Keratinocyte (primary cell): ENCODE results near the gene GANAB. TPM values are rescaled to one million over a fixed set of nuclear protein-coding genes. Genes with fewer than 3 reads are reported as not detected.
A peak's percentile ranks its signal among the peaks of the same experiment; 100 is the strongest.

Source experiments
- DNase-seq: peaks from one replicate; pipeline ENCODE4 v3.0.0-alpha.2; 2011; ENCODE audit warnings: low read depth, missing footprints, low spot score
- FAIRE-seq: peaks from 2 replicates; lab custom pipeline; 2011; peaks lifted over from hg19 to GRCh38; lab: Jason Lieb, UNC
- H2AFZ ChIP-seq: 2 replicates; pipeline ENCODE4 v1.6.0; 2012; ENCODE audit warnings: low read length, control low read depth, inconsistent platforms; ENCODE audit not compliant: control insufficient read depth
- H3K27ac ChIP-seq: 2 replicates; pipeline ENCODE4 v1.5.1; 2011; ENCODE audit warnings: low read length; ENCODE audit not compliant: control insufficient read depth, insufficient read depth
- H3K27me3 ChIP-seq: 3 replicates; pipeline ENCODE4 v1.6.0; 2011; ENCODE audit warnings: low read length; ENCODE audit not compliant: control insufficient read depth, insufficient read depth; ENCODE audit errors: extremely low read depth
- H3K36me3 ChIP-seq, 2 experiments: 2 replicates in 1 of 2; 3 replicates in 1 of 2; pipeline ENCODE4 v1.5.1; 2011; ENCODE audit warnings: low read length in 2 of 2, mild to moderate bottlenecking in 1 of 2; ENCODE audit not compliant: control insufficient read depth in 2 of 2, insufficient read depth in 2 of 2; ENCODE audit errors: extremely low read depth in 1 of 2
- H3K4me1 ChIP-seq: 3 replicates; pipeline ENCODE4 v1.5.1; 2011; ENCODE audit warnings: low read length; ENCODE audit not compliant: control insufficient read depth, insufficient read depth; ENCODE audit errors: extremely low read depth
- H3K4me2 ChIP-seq: 3 replicates; pipeline ENCODE4 v1.6.0; 2011; ENCODE audit warnings: low read depth, low read length; ENCODE audit not compliant: control insufficient read depth, insufficient read depth; ENCODE audit errors: extremely low read depth
- H3K4me3 ChIP-seq, 3 experiments: fragments of 200-600 bp in 1 of 3; sonication (generic) in 1 of 3; 2 replicates in 2 of 3; 3 replicates in 1 of 3; pipeline ENCODE4 v1.5.1; 2011 to 2016; ENCODE audit warnings: low read length in 3 of 3, mild to moderate bottlenecking in 3 of 3, control low read depth in 2 of 3, inconsistent platforms in 1 of 3, low read depth in 1 of 3, mixed read lengths in 1 of 3, mixed run types in 1 of 3, moderate library complexity in 1 of 3; ENCODE audit not compliant: control insufficient read depth in 2 of 3, insufficient read depth in 2 of 3; ENCODE audit errors: extremely low read depth in 1 of 3
- H3K79me2 ChIP-seq: 2 replicates; pipeline ENCODE4 v1.6.0; 2012; ENCODE audit warnings: low read length; ENCODE audit not compliant: control insufficient read depth, insufficient read depth
- H3K9ac ChIP-seq: 3 replicates; pipeline ENCODE4 v1.6.0; 2011; ENCODE audit warnings: low read length; ENCODE audit not compliant: control insufficient read depth, insufficient read depth; ENCODE audit errors: extremely low read depth
- H3K9me1 ChIP-seq: 3 replicates; pipeline ENCODE4 v1.6.0; 2011; ENCODE audit warnings: low read length; ENCODE audit not compliant: control insufficient read depth, insufficient read depth; ENCODE audit errors: extremely low read depth
- H3K9me3 ChIP-seq: 2 replicates; pipeline ENCODE4 v1.5.1; 2012; ENCODE audit warnings: low read depth, low read length; ENCODE audit not compliant: control insufficient read depth
- H4K20me1 ChIP-seq: 3 replicates; pipeline ENCODE4 v1.6.0; 2011; ENCODE audit warnings: low read length; ENCODE audit not compliant: control insufficient read depth, insufficient read depth; ENCODE audit errors: extremely low read depth
- EZH2 ChIP-seq: IDR thresholded peaks from one replicate; pipeline ENCODE4 v1.6.1; 2012; ENCODE audit warnings: inconsistent platforms, mild to moderate bottlenecking, low read length, moderate library complexity
- dilution Hi-C: fragments of 300-500 bp; cut with MboI; formaldehyde crosslinking; loops from one replicate; pipeline ENCODE4 v1.7.0; 2020; ENCODE audit warnings: low sequenced_read_pairs; ENCODE audit not compliant: extremely low pct_ligation_motif_present
- polyA plus RNA-seq, 5 experiments: library from polyadenylated mRNA; depleted of rRNA in 3 of 5; stranded (reverse) in 3 of 5; stranded (forward) in 1 of 5; unstranded in 1 of 5; fragments of >200 nt; gene quantifications; 1 replicate in 1 of 5; 2 replicates in 3 of 5; 3 replicates in 1 of 5; pipeline versions ENCODE4 v1.2.1 to v1.2.3, GENCODE V29; 2011 to 2012; ENCODE audit warnings: missing spikeins in 2 of 5, low read depth in 1 of 5, low replicate concordance in 1 of 5
- TF ChIP-seq, protein P1 (sequence below), 3 experiments: IDR thresholded peaks in 1 of 3; conservative IDR thresholded peaks in 1 of 3; optimal IDR thresholded peaks in 1 of 3; 2 replicates in 2 of 3; 3 replicates in 1 of 3; pipeline versions ENCODE3 to v1.5.1; 2011; ENCODE audit warnings: low read length in 3 of 3, mild to moderate bottlenecking in 3 of 3, moderate library complexity in 2 of 3, control low read depth in 1 of 3, inconsistent platforms in 1 of 3; ENCODE audit not compliant: insufficient read depth in 2 of 3; ENCODE audit errors: extremely low read depth in 1 of 3

GANAB gene
- polyA plus RNA-seq, 1 donor (not counting 4 experiments of a cell fraction or from before 2014, with no cell fraction given): 153 TPM

DNA sequence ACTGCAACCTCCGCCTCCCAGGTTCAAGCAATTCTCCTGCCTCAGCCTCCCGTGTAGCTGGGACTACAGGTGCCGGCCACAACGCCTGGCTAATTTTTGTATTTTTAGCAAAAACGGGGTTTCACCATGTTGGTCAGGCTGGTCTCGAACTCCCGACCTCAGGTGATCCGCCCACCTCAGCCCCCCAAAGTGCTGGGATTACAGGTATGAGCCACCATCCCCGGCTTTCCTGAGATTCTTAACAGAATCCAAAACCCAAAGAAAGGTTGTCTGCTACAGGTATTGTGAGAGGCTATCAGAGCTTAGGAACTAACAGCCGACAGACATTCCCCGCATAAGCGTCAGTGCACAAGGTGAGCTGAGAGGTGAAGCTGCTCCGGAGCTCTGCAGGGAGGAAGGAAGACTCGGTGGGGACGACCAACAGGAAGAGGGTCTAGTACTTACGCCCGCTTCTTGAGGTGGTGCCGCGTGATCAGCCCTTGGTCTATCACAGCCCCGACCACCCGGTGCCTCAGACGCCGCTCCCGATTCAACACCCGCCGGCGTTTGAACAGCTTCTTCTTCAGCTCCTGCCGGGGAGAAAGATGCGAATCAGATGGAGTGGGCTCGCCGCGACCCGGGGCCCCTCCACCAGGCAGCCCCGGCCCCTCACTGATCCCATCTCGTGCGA lies 18.1 kb upstream of the GANAB start:
- H2AFZ ChIP-seq: peak overlapping the region; percentile 66
- no peaks in the 10 kb centered on the region for H3K27me3 ChIP-seq
- peaks cover 4% of the 10 kb centered on the region for H4K20me1 ChIP-seq
- H3K79me2 ChIP-seq: peaks cover 39% of the 10 kb centered on the region
- dilution Hi-C loops: no loop called here
- H3K4me1 ChIP-seq: peaks cover 18% of the 10 kb centered on the region
- H3K9me1 ChIP-seq: no peaks in the 10 kb centered on the region
- peak overlapping the region; percentile 93 to 97 (median 95) for H3K4me3 ChIP-seq
- H3K36me3 ChIP-seq: peaks cover 22 to 32% of the 10 kb centered on the region in 2 experiments
- H3K27ac ChIP-seq: peak overlapping the region; percentile 86
- H3K9me3 ChIP-seq: no peaks in the 10 kb centered on the region
- peak overlapping the region; percentile 95 for H3K9ac ChIP-seq
- FAIRE-seq: no peak
- DNase-seq: no peak
- TF ChIP-seq, protein P1, sequence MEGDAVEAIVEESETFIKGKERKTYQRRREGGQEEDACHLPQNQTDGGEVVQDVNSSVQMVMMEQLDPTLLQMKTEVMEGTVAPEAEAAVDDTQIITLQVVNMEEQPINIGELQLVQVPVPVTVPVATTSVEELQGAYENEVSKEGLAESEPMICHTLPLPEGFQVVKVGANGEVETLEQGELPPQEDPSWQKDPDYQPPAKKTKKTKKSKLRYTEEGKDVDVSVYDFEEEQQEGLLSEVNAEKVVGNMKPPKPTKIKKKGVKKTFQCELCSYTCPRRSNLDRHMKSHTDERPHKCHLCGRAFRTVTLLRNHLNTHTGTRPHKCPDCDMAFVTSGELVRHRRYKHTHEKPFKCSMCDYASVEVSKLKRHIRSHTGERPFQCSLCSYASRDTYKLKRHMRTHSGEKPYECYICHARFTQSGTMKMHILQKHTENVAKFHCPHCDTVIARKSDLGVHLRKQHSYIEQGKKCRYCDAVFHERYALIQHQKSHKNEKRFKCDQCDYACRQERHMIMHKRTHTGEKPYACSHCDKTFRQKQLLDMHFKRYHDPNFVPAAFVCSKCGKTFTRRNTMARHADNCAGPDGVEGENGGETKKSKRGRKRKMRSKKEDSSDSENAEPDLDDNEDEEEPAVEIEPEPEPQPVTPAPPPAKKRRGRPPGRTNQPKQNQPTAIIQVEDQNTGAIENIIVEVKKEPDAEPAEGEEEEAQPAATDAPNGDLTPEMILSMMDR (optimal IDR thresholded peaks at IDR 0.05 in 1 of 3, IDR thresholded peaks at IDR 0.05 in 1 of 3, conservative IDR thresholded peaks at IDR 0.05 in 1 of 3; ENCODE audit: extremely low read depth in 1 of 3, insufficient read depth in 2 of 3, low read length in 3 of 3): no peak
- TF ChIP-seq EZH2: no peak
- peak overlapping the region; percentile 76 for H3K4me2 ChIP-seq

DNA sequence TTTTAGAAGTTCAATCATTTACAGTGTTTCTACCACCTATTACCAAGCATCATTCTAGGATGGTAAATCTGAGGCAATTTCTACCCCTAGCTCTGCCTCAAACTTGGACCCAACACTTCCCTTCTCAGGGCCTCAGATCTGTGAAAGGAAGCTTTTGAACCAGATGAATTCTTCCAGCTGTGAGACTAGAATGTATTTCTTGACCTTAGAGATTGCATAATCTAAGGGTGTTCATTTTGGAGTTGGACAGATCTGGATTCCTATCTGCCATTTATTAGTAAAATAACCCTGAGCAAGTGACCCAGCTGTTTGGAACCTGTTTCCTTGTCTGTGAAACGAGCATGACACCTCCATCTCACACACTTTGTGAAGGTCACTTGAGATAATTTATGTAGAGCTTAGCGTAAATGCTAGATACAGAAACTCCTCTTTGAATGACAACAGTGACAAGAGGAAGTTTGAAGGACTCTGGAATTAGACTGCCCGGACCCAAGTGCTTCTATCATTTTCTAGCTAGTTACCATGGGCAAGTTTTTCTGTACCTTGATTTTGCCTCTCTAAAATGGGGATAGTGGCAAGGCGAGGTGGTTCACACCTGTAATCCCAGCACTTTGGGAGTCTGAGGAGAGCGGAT lies 10.5 kb upstream of the GANAB start:
- FAIRE-seq (no peak), DNase-seq (no peak)
- H3K79me2 ChIP-seq: peaks cover 12% of the 10 kb centered on the region
- dilution Hi-C loops: no loop called here
- no peak overlapping the region for H3K4me3 ChIP-seq
- H3K9ac ChIP-seq: no peak overlapping the region
- no peaks in the 10 kb centered on the region for H3K36me3 ChIP-seq
- TF ChIP-seq EZH2: no peak
- TF ChIP-seq, protein P1 (optimal IDR thresholded peaks at IDR 0.05 in 1 of 3, IDR thresholded peaks at IDR 0.05 in 1 of 3, conservative IDR thresholded peaks at IDR 0.05 in 1 of 3; ENCODE audit: extremely low read depth in 1 of 3, insufficient read depth in 2 of 3, low read length in 3 of 3): no peak
- H4K20me1 ChIP-seq: no peaks in the 10 kb centered on the region
- H3K27me3 ChIP-seq: no peaks in the 10 kb centered on the region
- H2AFZ ChIP-seq: no peak overlapping the region
- H3K9me3 ChIP-seq: no peaks in the 10 kb centered on the region
- H3K27ac ChIP-seq: no peak overlapping the region
- H3K4me1 ChIP-seq: peaks cover 3% of the 10 kb centered on the region
- no peak overlapping the region for H3K4me2 ChIP-seq
- no peaks in the 10 kb centered on the region for H3K9me1 ChIP-seq
